Esophagus muscularis mucosa (tissue), 4 donors: Measurements from ENCODE around the gene ZC2HC1C. TPM values are rescaled to one million over a fixed set of nuclear protein-coding genes. Genes with fewer than 3 reads are reported as not detected.

ENCODE experiments used
- DNase-seq: peaks from one replicate; pipeline ENCODE4 v3.0.0-alpha.2; 2017; ENCODE audit errors: extremely low spot score
- H3K27ac ChIP-seq, 4 donors: fragments of 200-600 bp; sonication (generic); replicated peaks in 1 of 4; 1 replicate in 3 of 4; 2 replicates in 1 of 4; pipeline ENCODE4 v1.5.1; 2016 to 2019; ENCODE audit warnings: mild to moderate bottlenecking in 1 of 4
- H3K27me3 ChIP-seq, 4 donors: fragments of 200-600 bp; sonication (generic); one replicate each; pipeline versions ENCODE4 v1.5.1 to v1.6.0; 2016 to 2019
- H3K36me3 ChIP-seq, 4 donors: fragments of 200-600 bp; sonication (generic); one replicate each; pipeline ENCODE4 v1.5.1; 2016 to 2019
- H3K4me1 ChIP-seq, 4 donors: fragments of 200-600 bp; sonication (generic); one replicate each; pipeline ENCODE4 v1.5.1; 2016 to 2019
- H3K4me3 ChIP-seq, 4 donors: fragments of 200-600 bp; sonication (generic); 1 replicate in 2 of 4; 2 replicates in 2 of 4; pipeline ENCODE4 v1.5.1; 2016 to 2019; ENCODE audit warnings: mild to moderate bottlenecking in 4 of 4, moderate library complexity in 1 of 4
- H3K9me3 ChIP-seq, 4 donors: fragments of 200-600 bp; sonication (generic); 1 replicate in 3 of 4; 2 replicates in 1 of 4; pipeline ENCODE4 v1.5.1; 2016 to 2019
- EP300 ChIP-seq: sonication (generic); formaldehyde crosslinking; IDR thresholded peaks from one replicate; pipeline ENCODE4 v1.6.1; 2017; ENCODE audit warnings: antibody characterized with exemption
- POLR2A ChIP-seq: fragments of 450-650 bp; IDR thresholded peaks from one replicate; pipeline ENCODE4 v1.6.1; 2017; ENCODE audit warnings: antibody characterized with exemption, moderate library complexity, mild to moderate bottlenecking, low read depth
- POLR2AphosphoS5 ChIP-seq, 2 donors: sonication (generic); formaldehyde crosslinking; IDR thresholded peaks; one replicate each; pipeline ENCODE4 v1.6.1; 2017; ENCODE audit warnings: antibody characterized with exemption in 2 of 2
- WGBS: methylation state at CpG from one replicate; pipeline ENCODE4 v1.1.5; 2018; 5-methylcytosine and 5-hydroxymethylcytosine counted together
- intact Hi-C: fragments of 100-400 bp; cut with DNase I; formaldehyde crosslinking; loops from one replicate; pipeline ENCODE4 v1.15.1; 2023
- total RNA-seq, 4 donors: library from RNA; depleted of rRNA; stranded (reverse); fragments of >200 nt; gene quantifications; one replicate each; pipeline versions ENCODE4 v1.1.0 to v1.2.1, GENCODE V29; 2016
- TF ChIP-seq, protein P1 (sequence below), 3 experiments: fragments of 200-600 bp in 2 of 3; fragments of 450-650 bp in 1 of 3; sonication (generic) in 2 of 3; IDR thresholded peaks; one replicate each; pipeline ENCODE4 v1.5.1; 2017 to 2019; ENCODE audit warnings: antibody characterized with exemption in 3 of 3, mild to moderate bottlenecking in 2 of 3, moderate library complexity in 1 of 3

ZC2HC1C gene
- total RNA-seq, 4 donors from 2014 or later, result 4.3 to 7.1 (median 5.9) TPM

DNA sequence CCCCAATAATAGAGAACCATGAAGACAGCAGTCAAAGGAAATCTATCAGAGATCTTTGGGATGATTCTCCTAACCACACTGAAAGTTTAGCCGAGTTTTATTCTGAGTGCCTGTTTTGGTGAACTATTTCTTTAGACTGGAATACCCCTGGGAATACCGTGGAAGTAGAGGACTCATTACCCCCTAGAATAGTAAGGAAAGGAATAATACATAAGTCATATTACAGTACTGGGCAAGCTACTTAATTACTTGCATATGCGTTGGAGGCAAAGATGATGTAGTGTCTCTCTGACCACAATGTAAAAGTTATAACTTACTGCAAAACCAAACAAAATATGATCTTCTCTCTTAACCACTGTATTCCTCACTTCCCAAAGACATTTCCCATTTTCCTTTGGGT is 25.5 kb downstream of the ZC2HC1C start:
- Histone ChIP-seq H3K36me3 (peaks cover 60 to 100% (median 93%) of the 10 kb centered on the region in 4 donors), H3K27me3 (no peaks in the 10 kb centered on the region), H3K4me1 (no peaks in the 10 kb centered on the region), H3K9me3 (no peaks in the 10 kb centered on the region), H3K27ac (no peak overlapping the region), H3K4me3 (no peak overlapping the region)
- 77% methylated on average over 3 of the region's 3 CpGs for WGBS
- TF ChIP-seq POLR2A (no peak), POLR2AphosphoS5 (IDR thresholded peaks at IDR 0.05) (no peak), EP300 (no peak)
- TF ChIP-seq, protein P1, sequence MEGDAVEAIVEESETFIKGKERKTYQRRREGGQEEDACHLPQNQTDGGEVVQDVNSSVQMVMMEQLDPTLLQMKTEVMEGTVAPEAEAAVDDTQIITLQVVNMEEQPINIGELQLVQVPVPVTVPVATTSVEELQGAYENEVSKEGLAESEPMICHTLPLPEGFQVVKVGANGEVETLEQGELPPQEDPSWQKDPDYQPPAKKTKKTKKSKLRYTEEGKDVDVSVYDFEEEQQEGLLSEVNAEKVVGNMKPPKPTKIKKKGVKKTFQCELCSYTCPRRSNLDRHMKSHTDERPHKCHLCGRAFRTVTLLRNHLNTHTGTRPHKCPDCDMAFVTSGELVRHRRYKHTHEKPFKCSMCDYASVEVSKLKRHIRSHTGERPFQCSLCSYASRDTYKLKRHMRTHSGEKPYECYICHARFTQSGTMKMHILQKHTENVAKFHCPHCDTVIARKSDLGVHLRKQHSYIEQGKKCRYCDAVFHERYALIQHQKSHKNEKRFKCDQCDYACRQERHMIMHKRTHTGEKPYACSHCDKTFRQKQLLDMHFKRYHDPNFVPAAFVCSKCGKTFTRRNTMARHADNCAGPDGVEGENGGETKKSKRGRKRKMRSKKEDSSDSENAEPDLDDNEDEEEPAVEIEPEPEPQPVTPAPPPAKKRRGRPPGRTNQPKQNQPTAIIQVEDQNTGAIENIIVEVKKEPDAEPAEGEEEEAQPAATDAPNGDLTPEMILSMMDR (IDR thresholded peaks at IDR 0.05), result no peak
- intact Hi-C loops, result no loop called here
- no peak for DNase-seq

DNA sequence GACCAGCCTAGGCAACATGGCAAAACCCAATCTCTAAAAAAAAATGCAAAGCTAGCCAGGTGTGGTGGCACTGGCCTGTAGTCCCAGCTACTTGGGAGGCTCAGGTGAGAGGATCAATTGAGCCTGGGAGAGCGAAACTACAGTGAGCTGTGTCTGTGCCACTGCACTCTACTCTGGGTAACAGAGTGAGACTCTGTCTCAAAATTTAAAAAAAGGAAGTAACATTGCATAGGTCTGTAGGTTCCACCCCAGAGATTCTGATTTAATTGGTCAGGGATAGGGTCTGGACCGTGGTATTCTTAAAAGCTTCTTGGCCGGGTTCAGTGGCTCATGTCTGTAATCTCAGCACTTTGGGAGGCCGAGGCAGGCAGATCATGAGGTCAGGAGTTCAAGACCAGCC is 26.2 kb downstream of the ZC2HC1C start:
- Histone ChIP-seq H3K9me3 (no peaks in the 10 kb centered on the region), H3K36me3 (peaks cover 59 to 100% (median 93%) of the 10 kb centered on the region in 4 donors), H3K27ac (no peak overlapping the region), H3K4me3 (no peak overlapping the region), H3K4me1 (no peaks in the 10 kb centered on the region), H3K27me3 (no peaks in the 10 kb centered on the region)
- DNase-seq, result no peak
- TF ChIP-seq POLR2AphosphoS5 (IDR thresholded peaks at IDR 0.05) (no peak), POLR2A (no peak), EP300 (no peak)
- TF ChIP-seq, protein P1 (IDR thresholded peaks at IDR 0.05), result no peak
- intact Hi-C loops, result no loop called here
- WGBS, result 84% methylated on average over 4 of the region's 4 CpGs

DNA sequence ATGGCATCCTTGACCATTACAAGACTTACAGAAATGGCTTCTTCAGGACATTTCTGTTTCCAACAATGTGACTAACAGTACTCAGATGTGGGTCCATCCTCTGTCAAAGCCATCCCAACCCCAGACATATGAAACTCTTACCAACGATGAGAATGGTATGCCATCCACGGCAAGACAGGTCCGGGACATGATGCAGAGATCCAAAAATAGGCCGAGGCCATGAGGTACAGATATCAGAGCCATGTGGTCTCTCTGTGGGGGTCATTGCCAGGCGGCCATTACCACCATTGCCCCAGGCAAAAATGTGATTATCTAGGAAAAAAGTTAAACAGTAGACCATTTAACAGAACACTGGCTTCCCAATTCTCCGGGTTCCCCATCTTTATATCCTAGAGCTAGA is 27.5 kb downstream of the ZC2HC1C start:
- TF ChIP-seq EP300 (no peak), POLR2AphosphoS5 (IDR thresholded peaks at IDR 0.05) (no peak), POLR2A (no peak)
- TF ChIP-seq, protein P1 (IDR thresholded peaks at IDR 0.05), result no peak
- 90% methylated on average over 6 of the region's 6 CpGs for WGBS
- no peak for DNase-seq
- Histone ChIP-seq H3K9me3 (no peaks in the 10 kb centered on the region), H3K4me1 (no peaks in the 10 kb centered on the region), H3K27me3 (no peaks in the 10 kb centered on the region), H3K27ac (no peak overlapping the region), H3K4me3 (no peak overlapping the region), H3K36me3 (peaks cover 59 to 100% (median 92%) of the 10 kb centered on the region in 4 donors)
- intact Hi-C loops, result no loop called here

DNA sequence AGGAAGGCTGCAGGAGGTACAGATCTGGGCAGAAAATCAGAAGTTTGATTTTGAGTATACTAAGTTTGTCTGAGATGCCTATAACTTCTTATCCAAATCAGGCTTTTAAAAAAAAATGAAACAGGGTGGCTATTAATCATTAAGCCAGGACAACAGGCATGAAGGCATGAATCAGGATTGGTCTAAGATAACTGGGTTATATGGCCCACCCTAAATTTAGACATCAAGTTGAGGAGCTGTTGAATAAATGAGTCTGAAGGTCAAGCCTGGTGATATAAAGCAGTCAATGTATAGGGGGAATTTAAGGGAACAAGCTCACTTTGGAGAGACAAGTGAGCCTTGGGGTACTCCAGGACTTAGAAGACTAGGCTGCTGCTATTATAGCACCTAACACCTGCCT is 28.8 kb downstream of the ZC2HC1C start:
- no peaks in the 10 kb centered on the region for H3K27me3 ChIP-seq
- H3K27ac ChIP-seq, result no peak overlapping the region
- no peaks in the 10 kb centered on the region for H3K4me1 ChIP-seq
- no peaks in the 10 kb centered on the region for H3K9me3 ChIP-seq
- H3K36me3 ChIP-seq, result peaks cover 54 to 100% (median 89%) of the 10 kb centered on the region in 4 donors
- no peak for DNase-seq
- TF ChIP-seq, protein P1 (IDR thresholded peaks at IDR 0.05), result no peak
- no peak for TF ChIP-seq POLR2A
- TF ChIP-seq POLR2AphosphoS5 (IDR thresholded peaks at IDR 0.05), result no peak
- TF ChIP-seq EP300, result no peak
- no peak overlapping the region for H3K4me3 ChIP-seq
- intact Hi-C loops, result no loop called here

GRCh38 chr14:75098682-75099081 is 29.2 kb downstream of the ZC2HC1C start:
- Histone ChIP-seq H3K27ac (no peak overlapping the region), H3K4me1 (no peaks in the 10 kb centered on the region), H3K36me3 (peaks cover 51 to 100% (median 91%) of the 10 kb centered on the region in 4 donors), H3K9me3 (no peaks in the 10 kb centered on the region), H3K27me3 (no peaks in the 10 kb centered on the region), H3K4me3 (no peak overlapping the region)
- no peak for DNase-seq
- WGBS, result 50% methylated on average over 1 of the region's 1 CpG
- intact Hi-C loops, result no loop called here
- TF ChIP-seq POLR2A, result no peak
- TF ChIP-seq POLR2AphosphoS5 (IDR thresholded peaks at IDR 0.05), result no peak
- TF ChIP-seq, protein P1 (IDR thresholded peaks at IDR 0.05), result no peak
- no peak for TF ChIP-seq EP300
